HG02884 (cell line): ENCODE data around the gene ATG13.
A peak's percentile ranks its signal among the peaks of the same experiment; 100 is the strongest.
"Not testable (repeated sequence)": the region's sequence is repeated elsewhere in the genome, so short reads cannot be mapped to it uniquely, and the experiment has no call there.

Experiments used
- ATAC-seq: cut with Tn5 transposase; IDR thresholded peaks from one replicate; pipeline ENCODE4 v1.9.1; 2021; ENCODE audit warnings: mild to moderate bottlenecking, moderate library complexity; ENCODE audit not compliant: unreplicated experiment

Gene ATG13

GRCh38 chr11:46617134-46617971 is at the start of gene ATG13, which contains the start of gene HARBI1:
ATG13 (plus strand) TSS chr11:46617553; CDS start chr11:46644292, 26,739 bp downstream.
HARBI1 (minus strand) TSS chr11:46617227; CDS start chr11:46616237, 990 bp downstream.
- peak; percentile 86 for ATAC-seq

GRCh38 chr11:46570790-46571398 is 46.5 kb upstream of the ATG13 start:
- no peak for ATAC-seq

- ATAC-seq, result no peak
Measured at GRCh38 chr11:46574656-46575055, 42.7 kb upstream of the ATG13 start.

GRCh38 chr11:46577058-46577457 is 40.3 kb upstream of the ATG13 start:
- ATAC-seq, result no peak

GRCh38 chr11:46582588-46582987 is 34.8 kb upstream of the ATG13 start:
- ATAC-seq, result no peak

GRCh38 chr11:46583513-46583912 is 33.8 kb upstream of the ATG13 start:
- not testable (repeated sequence) for ATAC-seq

- ATAC-seq, result no peak
Measured at GRCh38 chr11:46588131-46588530, 29.2 kb upstream of the ATG13 start.

GRCh38 chr11:46588915-46589314 is 28.4 kb upstream of the ATG13 start:
- no peak for ATAC-seq

- no peak for ATAC-seq
Measured at GRCh38 chr11:46590740-46591605, 26.4 kb upstream of the ATG13 start.

- ATAC-seq, result peak; percentile 71
Measured at GRCh38 chr11:46593550-46594373, 23.6 kb upstream of the ATG13 start, which contains the start of gene AMBRA1. AMBRA1 (minus strand) TSS chr11:46594023; CDS start chr11:46548380, 45,643 bp downstream.

- ATAC-seq, result no peak
Measured at GRCh38 chr11:46594374-46594700, 23.0 kb upstream of the ATG13 start.

- no peak for ATAC-seq
Measured at GRCh38 chr11:46594785-46595184, 22.6 kb upstream of the ATG13 start.

- ATAC-seq, result no peak
Measured at GRCh38 chr11:46597155-46597554, 20.2 kb upstream of the ATG13 start.

- ATAC-seq, result no peak
Measured at GRCh38 chr11:46597609-46598219, 19.6 kb upstream of the ATG13 start.

- no peak for ATAC-seq
Measured at GRCh38 chr11:46599340-46600193, 17.8 kb upstream of the ATG13 start.

GRCh38 chr11:46600194-46600960 is 17.0 kb upstream of the ATG13 start:
- no peak for ATAC-seq

GRCh38 chr11:46601129-46601528 is 16.2 kb upstream of the ATG13 start:
- no peak for ATAC-seq

- ATAC-seq, result no peak
Measured at GRCh38 chr11:46603704-46604308, 13.5 kb upstream of the ATG13 start.
